Smooth muscle cell (in vitro differentiated cells): ENCODE measurements around the gene CENPI. TPM values are rescaled to one million over a fixed set of nuclear protein-coding genes. Genes with fewer than 3 reads are reported as not detected.

ENCODE experiments used
- DNase-seq: peaks from one replicate; lab custom pipeline; 2025; ENCODE audit not compliant: unreplicated experiment; lab: John Stamatoyannopoulos, UW
- H2AFZ ChIP-seq: fragments of 200-600 bp; sonication (generic); 2 replicates; pipeline ENCODE4 v1.6.0; 2016; ENCODE audit warnings: antibody characterized with exemption, low read depth, mild to moderate bottlenecking
- H3F3A ChIP-seq: fragments of 200-600 bp; sonication (generic); 2 replicates; pipeline ENCODE4 v1.6.0; 2017; ENCODE audit warnings: antibody characterized with exemption, low read depth
- H3K27ac ChIP-seq: fragments of 200-600 bp; sonication (generic); 2 replicates; pipeline ENCODE4 v1.5.1; 2016; ENCODE audit warnings: low read depth, mild to moderate bottlenecking
- H3K27me3 ChIP-seq: fragments of 200-600 bp; sonication (generic); 2 replicates; pipeline ENCODE4 v1.6.1; 2016; ENCODE audit warnings: low read depth, mild to moderate bottlenecking
- H3K36me3 ChIP-seq: fragments of 200-600 bp; sonication (generic); 2 replicates; pipeline ENCODE4 v1.5.1; 2016; ENCODE audit warnings: low read depth
- H3K4me1 ChIP-seq: fragments of 200-600 bp; sonication (generic); 2 replicates; pipeline ENCODE4 v1.5.1; 2016; ENCODE audit warnings: low read depth
- H3K4me2 ChIP-seq: fragments of 200-600 bp; sonication (generic); 2 replicates; pipeline ENCODE4 v1.6.0; 2016; ENCODE audit warnings: mild to moderate bottlenecking
- H3K4me3 ChIP-seq: fragments of 200-600 bp; sonication (generic); 2 replicates; pipeline ENCODE4 v1.5.1; 2016; ENCODE audit warnings: mild to moderate bottlenecking
- H3K79me2 ChIP-seq: fragments of 200-600 bp; sonication (generic); 2 replicates; pipeline ENCODE4 v1.6.0; 2016; ENCODE audit warnings: low read depth, mild to moderate bottlenecking
- H3K9ac ChIP-seq: fragments of 200-600 bp; sonication (generic); 2 replicates; pipeline ENCODE4 v1.6.0; 2016; ENCODE audit warnings: low read depth
- H3K9me3 ChIP-seq: fragments of 200-600 bp; sonication (generic); replicated peaks from 2 replicates; pipeline ENCODE4 v1.5.1; 2016; ENCODE audit warnings: low read depth
- H4K20me1 ChIP-seq: fragments of 200-600 bp; sonication (generic); 2 replicates; pipeline ENCODE4 v1.6.0; 2016; ENCODE audit warnings: low read depth
- CTCF ChIP-seq: fragments of 200-600 bp; sonication (generic); IDR thresholded peaks from 2 replicates; pipeline ENCODE4 v1.5.1; 2017; ENCODE audit warnings: borderline replicate concordance, mild to moderate bottlenecking, antibody characterized with exemption; ENCODE audit not compliant: insufficient read depth, poor library complexity, severe bottlenecking
- WGBS: methylation state at CpG from one replicate; pipeline ENCODE4 v1.1.7; 2016; ENCODE audit warnings: low lambda C conversion rate; 5-methylcytosine and 5-hydroxymethylcytosine counted together
- polyA plus RNA-seq: library from polyadenylated mRNA; unstranded; fragments of >200 nt; fragmentation: Nextera tagmentation; extraction: Ambion mirVana; gene quantifications from 2 replicates; pipeline ENCODE4 v1.2.1, GENCODE V29; 2016
- total RNA-seq: library from RNA; depleted of rRNA; stranded (reverse); fragments of >200 nt; gene quantifications from 2 replicates; pipeline ENCODE4 v1.2.3, GENCODE V29; 2014

Gene CENPI
- total and polyA plus RNA-seq, 2 experiments from 2014 or later, result 4.2 to 6.0 TPM

DNA sequence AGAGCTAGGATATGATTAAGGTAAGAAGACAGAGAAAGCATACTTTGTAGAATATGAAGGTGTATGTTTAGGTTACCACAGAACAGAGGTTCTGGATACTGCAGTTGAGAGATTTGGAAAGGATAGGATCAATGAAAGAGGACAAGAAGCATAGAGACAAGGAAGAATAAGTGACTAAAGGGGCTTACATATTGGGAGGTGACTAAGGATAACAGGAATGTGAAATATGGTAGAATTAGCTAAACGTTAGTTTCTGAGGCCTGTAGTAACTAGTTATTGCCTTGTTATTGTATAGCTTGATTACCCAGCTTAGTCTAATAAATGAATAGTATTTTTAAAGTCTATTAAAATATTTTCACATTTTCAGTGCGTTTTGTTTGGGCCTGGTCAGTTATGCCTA, 38.2 kb downstream of the CENPI start:
- Histone ChIP-seq H3K79me2 (no peaks in the 10 kb centered on the region), H3K4me2 (no peak overlapping the region), H4K20me1 (no peaks in the 10 kb centered on the region), H3F3A (no peaks in the 10 kb centered on the region), H3K4me3 (no peak overlapping the region), H3K9ac (no peak overlapping the region), H3K27me3 (no peaks in the 10 kb centered on the region), H3K9me3 (no peaks in the 10 kb centered on the region), H3K27ac (no peak overlapping the region), H3K4me1 (no peaks in the 10 kb centered on the region), H3K36me3 (no peaks in the 10 kb centered on the region), H2AFZ (no peak overlapping the region)
- TF ChIP-seq CTCF, result no peak
- DNase-seq, result no peak
- WGBS, result 60% methylated on average over 2 of the region's 2 CpGs

Other genes with a start within 250 kb of the CENPI start
- not detected in 2 replicates for gene NOX1, start 223.8 kb upstream of the CENPI start, total RNA-seq
- gene NOX1, start 223.8 kb upstream of the CENPI start, polyA plus RNA-seq, result 0.35 TPM in 1 of 2 replicates, not detected in the other
- 0.72 and 2.2 TPM in 2 replicates for gene XKRX, start 169.3 kb upstream of the CENPI start, total RNA-seq
- gene XKRX, start 169.3 kb upstream of the CENPI start, polyA plus RNA-seq, result not detected in 2 replicates
- gene ARL13A, start 128.5 kb upstream of the CENPI start, total RNA-seq, result not detected in 2 replicates
- not detected in 2 replicates for gene ARL13A, start 128.5 kb upstream of the CENPI start, polyA plus RNA-seq
- gene TRMT2B, start 46.1 kb upstream of the CENPI start, total RNA-seq, result 2.7 and 3.0 TPM in 2 replicates
- gene TRMT2B, start 46.1 kb upstream of the CENPI start, polyA plus RNA-seq, result 3.1 and 3.4 TPM in 2 replicates
- 2.3 and 2.8 TPM in 2 replicates for gene TMEM35A, start 19.3 kb upstream of the CENPI start, total RNA-seq
- gene TMEM35A, start 19.3 kb upstream of the CENPI start, polyA plus RNA-seq, result 2.8 and 3.2 TPM in 2 replicates
- 10.8 and 12.9 TPM in 2 replicates for gene DRP2, start 121.6 kb downstream of the CENPI start, total RNA-seq
- gene DRP2, start 121.6 kb downstream of the CENPI start, polyA plus RNA-seq, result 6.2 and 6.8 TPM in 2 replicates
- gene TAF7L, start 193.1 kb downstream of the CENPI start, total RNA-seq, result 0.04 TPM in 1 of 2 replicates, not detected in the other
- gene TAF7L, start 193.1 kb downstream of the CENPI start, polyA plus RNA-seq, result 0.14 and 0.46 TPM in 2 replicates